Measurements from ENCODE around the gene PIK3CB. TPM values are rescaled to one million over a fixed set of nuclear protein-coding genes. Genes with fewer than 3 reads are reported as not detected.

Gene PIK3CB
- total RNA-seq, 1 experiment from 2014 or later = 35.6 TPM

GRCh38 chr3:138774529-138775253 is 60.0 kb downstream of the PIK3CB start:
- Mint-ChIP-seq H3K4me3 (no peak overlapping the region), H3K9me3 (peaks cover 5% of the 10 kb centered on the region in 2 experiments; a peak in 4 of 5 replicates), H3K27me3 (ENCODE audit: low read depth) (no peaks in the 10 kb centered on the region), H3K4me1 (peaks cover 4 to 10% of the 10 kb centered on the region in 2 experiments; a peak in 2 of 4 replicates), H3K27ac (peak overlapping the region in 2 of 3 experiments; percentile 50 to 88; a peak in 4 of 7 replicates), H3K36me3 (ENCODE audit: insufficient read depth in 1 of 3, low read depth in 3 of 3) (peaks cover 12 to 23% (median 14%) of the 10 kb centered on the region in 3 experiments)
- Histone ChIP-seq H3K18ac (ENCODE audit: insufficient read length, low read depth, low read length) (no peak overlapping the region), H4K20me1 (ENCODE audit: control insufficient read depth, insufficient read depth, insufficient read length) (no peaks in the 10 kb centered on the region), H2AFZ (ENCODE audit: low read length) (no peak overlapping the region), H2BK12ac (ENCODE audit: insufficient read length, low read depth, low read length) (no peak overlapping the region), H3T11ph (ENCODE audit: low read length) (no peak overlapping the region), H2BK120ac (ENCODE audit: low read depth, low read length, poor library complexity, severe bottlenecking) (no peak overlapping the region), H4K91ac (ENCODE audit: insufficient read length, low read depth, low read length) (no peak overlapping the region), H3K79me2 (ENCODE audit: insufficient read depth, low read length) (no peaks in the 10 kb centered on the region), H3K23me2 (ENCODE audit: insufficient read length, low read depth, low read length, poor library complexity, severe bottlenecking) (no peaks in the 10 kb centered on the region), H3K9me3 (ENCODE audit: control insufficient read depth, low read depth, low read length) (no peaks in the 10 kb centered on the region), H3K4ac (ENCODE audit: low read depth, low read length) (no peak overlapping the region), H2BK5ac (ENCODE audit: insufficient read length, low read length) (no peak overlapping the region), H2BK20ac (ENCODE audit: low read depth, low read length, poor library complexity, severe bottlenecking) (no peak overlapping the region), H3K27me3 (ENCODE audit: insufficient read depth, low read length) (no peaks in the 10 kb centered on the region), H3K14ac (ENCODE audit: insufficient read depth, low read length) (no peak overlapping the region), H3K79me1 (ENCODE audit: insufficient read depth, low read depth, low read length, poor library complexity, severe bottlenecking) (no peaks in the 10 kb centered on the region), H3K56ac (ENCODE audit: insufficient read length, low read depth, low read length) (no peak overlapping the region), H3K23ac (ENCODE audit: insufficient read length, low read depth, low read length) (no peak overlapping the region), H3K27ac (ENCODE audit: insufficient read length, low read depth, low read length) (no peak overlapping the region), H2BK15ac (ENCODE audit: low read depth, low read length) (no peak overlapping the region), H4K5ac (ENCODE audit: insufficient read length, low read depth, low read length) (no peak overlapping the region), H3K9ac (ENCODE audit: extremely low read depth, insufficient read length, low read length) (no peak overlapping the region), H4K8ac (replicated peaks; ENCODE audit: insufficient read length, low read depth, low read length) (no peak overlapping the region), H3K4me1 (ENCODE audit: insufficient read depth, low read length) (no peaks in the 10 kb centered on the region), H2AK5ac (ENCODE audit: insufficient read length, low read length) (no peak overlapping the region), H3K4me2 (ENCODE audit: insufficient read depth, insufficient read length, low read length) (no peak overlapping the region)
- TF ChIP-seq, protein P1, sequence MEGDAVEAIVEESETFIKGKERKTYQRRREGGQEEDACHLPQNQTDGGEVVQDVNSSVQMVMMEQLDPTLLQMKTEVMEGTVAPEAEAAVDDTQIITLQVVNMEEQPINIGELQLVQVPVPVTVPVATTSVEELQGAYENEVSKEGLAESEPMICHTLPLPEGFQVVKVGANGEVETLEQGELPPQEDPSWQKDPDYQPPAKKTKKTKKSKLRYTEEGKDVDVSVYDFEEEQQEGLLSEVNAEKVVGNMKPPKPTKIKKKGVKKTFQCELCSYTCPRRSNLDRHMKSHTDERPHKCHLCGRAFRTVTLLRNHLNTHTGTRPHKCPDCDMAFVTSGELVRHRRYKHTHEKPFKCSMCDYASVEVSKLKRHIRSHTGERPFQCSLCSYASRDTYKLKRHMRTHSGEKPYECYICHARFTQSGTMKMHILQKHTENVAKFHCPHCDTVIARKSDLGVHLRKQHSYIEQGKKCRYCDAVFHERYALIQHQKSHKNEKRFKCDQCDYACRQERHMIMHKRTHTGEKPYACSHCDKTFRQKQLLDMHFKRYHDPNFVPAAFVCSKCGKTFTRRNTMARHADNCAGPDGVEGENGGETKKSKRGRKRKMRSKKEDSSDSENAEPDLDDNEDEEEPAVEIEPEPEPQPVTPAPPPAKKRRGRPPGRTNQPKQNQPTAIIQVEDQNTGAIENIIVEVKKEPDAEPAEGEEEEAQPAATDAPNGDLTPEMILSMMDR (conservative IDR thresholded peaks at IDR 0.05) = no peak
- DNase-seq = no peak
